GM21390 (cell line): Measurements from ENCODE around the gene ZNF681.
"Not testable (repeated sequence)": the region's sequence is repeated elsewhere in the genome, so short reads cannot be mapped to it uniquely, and the experiment has no call there.

ENCODE experiments used
- ATAC-seq: cut with Tn5 transposase; IDR thresholded peaks from one replicate; pipeline ENCODE4 v1.9.1; 2021; ENCODE audit not compliant: unreplicated experiment

The ZNF681 gene

DNA sequence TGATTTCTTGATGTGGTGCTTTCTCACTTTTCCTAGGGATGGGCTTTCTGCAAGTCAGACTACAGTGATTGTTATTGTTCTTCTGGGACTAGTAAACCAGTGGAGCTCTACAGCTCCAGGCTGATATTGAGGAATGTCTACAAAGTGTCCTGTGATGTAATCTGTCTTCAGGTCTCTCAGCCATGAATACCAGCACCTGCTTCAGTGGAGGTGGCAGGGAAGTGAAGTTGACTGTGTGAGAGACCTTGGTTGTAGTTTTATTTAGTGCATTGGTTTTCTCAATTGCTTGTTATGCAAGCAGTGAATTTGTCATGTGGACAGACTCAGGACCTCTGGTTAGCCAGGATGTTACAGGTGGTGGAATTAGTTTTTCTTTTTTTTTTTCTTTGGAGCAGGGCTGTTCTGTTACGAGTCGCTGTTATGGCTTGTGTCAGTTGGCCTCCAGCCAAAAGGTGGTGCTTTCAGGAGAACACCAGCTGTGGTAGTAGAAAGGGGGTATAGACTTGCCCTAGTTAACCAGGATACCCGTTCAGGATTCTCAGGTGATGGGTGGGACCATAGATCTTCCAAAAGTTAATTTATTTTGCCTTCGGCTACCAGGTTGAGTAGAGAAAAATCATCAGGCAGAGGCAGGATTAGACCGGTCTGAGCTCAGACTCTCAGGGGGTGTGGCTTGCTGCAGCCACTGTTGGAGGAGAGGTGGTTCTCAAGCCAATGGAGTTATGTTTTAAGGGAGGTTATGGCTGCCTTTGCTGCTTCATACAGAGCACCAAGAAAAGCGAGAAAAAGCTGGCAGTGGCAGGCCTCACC lies 59.8 kb downstream of the ZNF681 start:
- ATAC-seq, result no peak

DNA sequence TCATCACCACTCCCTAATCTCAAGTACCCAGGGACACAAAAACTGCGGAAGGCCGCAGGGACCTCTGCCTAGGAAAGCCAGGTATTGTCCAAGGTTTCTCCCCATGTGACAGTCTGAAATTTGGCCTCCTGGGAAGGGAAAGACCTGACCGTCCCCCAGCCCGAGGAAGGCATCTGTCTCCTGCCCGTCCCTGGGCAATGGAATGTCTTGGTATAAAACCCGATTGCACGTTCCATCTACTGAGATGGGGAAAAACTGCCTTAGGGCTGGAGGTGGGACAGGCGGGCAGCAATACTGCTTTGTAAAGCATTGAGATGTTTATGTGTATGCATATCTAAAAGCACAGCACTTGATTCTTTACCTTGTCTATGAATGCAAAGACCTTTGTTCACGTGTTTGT lies 65.8 kb downstream of the ZNF681 start:
- ATAC-seq, result not testable (repeated sequence)
